SK-N-SH treated with all-trans-retinoic acid at 6 μM for 48 hours (cell line): ENCODE results near the gene ERN1.

Experiments
- ARNTL ChIP-seq: fragments of 450-650 bp; formaldehyde crosslinking; IDR thresholded peaks from 2 replicates; pipeline ENCODE4 v1.5.0; 2020; ENCODE audit warnings: low read depth, mild to moderate bottlenecking, moderate library complexity, borderline replicate concordance
- ESRRG ChIP-seq: fragments of 250-450 bp; sonication (Bioruptor Pico); IDR thresholded peaks from 2 replicates; pipeline ENCODE4 v1.6.1; 2021; ENCODE audit warnings: mild to moderate bottlenecking
- RARB ChIP-seq: fragments of 250-450 bp; sonication (Bioruptor Pico); IDR thresholded peaks from 2 replicates; pipeline ENCODE4 v1.8.0; 2021; ENCODE audit warnings: mild to moderate bottlenecking, moderate library complexity
- TOX ChIP-seq: fragments of 250-450 bp; sonication (Bioruptor Pico); IDR thresholded peaks from 2 replicates; pipeline ENCODE4 v1.8.0; 2021; ENCODE audit warnings: mild to moderate bottlenecking, moderate library complexity, borderline replicate concordance
- ZC3H10 ChIP-seq: fragments of 250-450 bp; sonication (Bioruptor Pico); IDR thresholded peaks from 2 replicates; pipeline ENCODE4 v1.5.1; 2021; ENCODE audit warnings: mild to moderate bottlenecking, moderate library complexity
- ZFP3 ChIP-seq: fragments of 250-450 bp; sonication (Bioruptor Pico); IDR thresholded peaks from 2 replicates; pipeline ENCODE4 v1.5.0; 2020; ENCODE audit warnings: mild to moderate bottlenecking, moderate library complexity

DNA sequence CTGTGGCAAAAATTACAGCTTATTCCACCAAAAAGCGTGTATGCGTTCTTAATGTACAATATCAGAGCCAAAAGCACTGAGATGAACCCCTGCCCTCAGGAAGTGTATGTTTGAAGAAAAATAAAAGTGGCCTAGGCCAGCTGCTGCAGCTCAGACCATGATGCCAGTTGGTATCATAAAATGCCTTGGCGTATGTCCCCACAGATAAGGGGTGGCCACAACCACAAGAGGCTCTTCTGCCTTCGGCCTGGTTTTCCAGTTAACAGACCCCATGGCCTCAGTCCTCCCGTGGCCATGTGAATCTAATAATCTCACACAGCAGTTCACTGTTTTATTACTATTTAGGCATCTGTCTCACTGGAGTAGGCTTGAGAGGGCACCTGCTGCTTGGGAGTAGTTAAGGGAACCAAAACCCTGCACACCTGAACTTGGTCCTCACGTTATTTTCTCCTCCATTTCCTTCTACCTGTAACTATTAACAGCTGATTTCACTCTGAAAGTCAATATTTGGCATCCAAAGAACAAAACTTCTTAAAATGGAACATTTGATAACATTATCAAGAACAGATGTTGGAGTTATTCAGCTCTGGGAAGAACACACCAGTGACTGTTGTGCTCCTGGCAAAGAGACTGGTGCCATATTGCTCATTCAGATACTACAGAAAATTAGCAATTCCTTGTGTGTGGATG lies 34.8 kb upstream of the ERN1 start:
- TF ChIP-seq RARB (CRISPR knock-in tag) (no peak), ARNTL (CRISPR knock-in tag) (no peak), ZC3H10 (CRISPR knock-in tag) (no peak), TOX (no peak), ESRRG (CRISPR knock-in tag) (no peak), ZFP3 (CRISPR knock-in tag) (no peak)
